Measurements from ENCODE around the gene MIA. TPM values are rescaled to one million over a fixed set of nuclear protein-coding genes. Genes with fewer than 3 reads are reported as not detected.

The MIA gene
- total and polyA plus RNA-seq, 2 donors (not counting 1 experiment from before 2014, with no cell fraction given) = 0.37 to 5.7 TPM

GRCh38 chr19:40791349-40791748, 16.0 kb downstream of the MIA start:
- POLR2A ChIA-PET = interaction anchor here (1.3 kb wide), 1 partner anchor 13 kb away, joined by 4 read pairs; the partner anchor contains the start of gene RAB4B
- ATAC-seq (ENCODE audit: low read depth) = no peak
- H3K4me3 ChIP-seq (ENCODE audit: control extremely low read depth in 1 of 5, extremely low read depth in 1 of 5, insufficient read depth in 1 of 5, low read depth in 2 of 5, low read length in 4 of 5) = no peak overlapping the region
- Mint-ChIP-seq H3K9me3 (ENCODE audit: insufficient read depth) (no peaks in the 10 kb centered on the region), H3K4me1 (peaks cover 34% of the 10 kb centered on the region), H3K27me3 (no peaks in the 10 kb centered on the region), H3K4me3 (no peak overlapping the region), H3K27ac (peak overlapping the region; percentile 79)
- no peak for DNase-seq
- peaks cover 1 to 35% of the 10 kb centered on the region in 2 experiments for H3K36me3 ChIP-seq (replicated peaks in 1 of 2; ENCODE audit: control extremely low read depth in 1 of 2, control insufficient read depth in 1 of 2, extremely low read depth in 1 of 2, insufficient read depth in 2 of 2, low read length in 1 of 2)
- H3K9ac ChIP-seq (ENCODE audit: low read length) = no peak overlapping the region
- intact Hi-C loops (cut with micrococcal nuclease) = no loop called here
- CTCF ChIA-PET = interaction anchor here (1.0 kb wide), 1 partner anchor 128 kb away, joined by 5 read pairs; no protein-coding TSS in a partner anchor
- no peaks in the 10 kb centered on the region for H3K9me3 ChIP-seq (ENCODE audit: control extremely low read depth in 1 of 3, control insufficient read depth in 2 of 3, insufficient read depth in 1 of 3, low read length in 2 of 3)
- no peak overlapping the region for H2AFZ ChIP-seq (ENCODE audit: insufficient read depth, low read depth, low read length, poor library complexity, severe bottlenecking)
- no peak overlapping the region for H3K4me2 ChIP-seq (replicated peaks; ENCODE audit: low read depth, low read length, poor library complexity, severe bottlenecking)
- peaks cover 4% of the 10 kb centered on the region for H3K79me2 ChIP-seq (ENCODE audit: control insufficient read depth, insufficient read depth, low read length)
- H3K4me1 ChIP-seq (ENCODE audit: control insufficient read depth in 2 of 2, insufficient read depth in 2 of 2, low read length in 2 of 2) = peaks cover 10 to 16% of the 10 kb centered on the region in 2 donors
- H3K27me3 ChIP-seq (replicated peaks in 1 of 4; ENCODE audit: control extremely low read depth in 1 of 4, control insufficient read depth in 3 of 4, insufficient read depth in 4 of 4, low read length in 3 of 4) = no peaks in the 10 kb centered on the region
- H4K20me1 ChIP-seq (ENCODE audit: control insufficient read depth, insufficient read depth, low read length, poor library complexity, severe bottlenecking) = peaks cover 6% of the 10 kb centered on the region
- WGBS (ENCODE audit: insufficient coverage) = 76% methylated on average over 7 of the region's 7 CpGs
- TF ChIP-seq CTCF (IDR thresholded peaks at IDR 0.05) (no peak), EZH2 (IDR thresholded peaks at IDR 0.05; ENCODE audit: borderline replicate concordance, insufficient read depth, low read depth, low read length, poor library complexity, severe bottlenecking) (no peak)
- H3K27ac ChIP-seq (ENCODE audit: low read length in 2 of 2) = peak overlapping the region in 1 of 2 donors; percentile 69

GRCh38 chr19:40791996-40792395, 16.7 kb downstream of the MIA start:
- Mint-ChIP-seq H3K4me3 (no peak overlapping the region), H3K27me3 (no peaks in the 10 kb centered on the region), H3K4me1 (peaks cover 35% of the 10 kb centered on the region), H3K9me3 (ENCODE audit: insufficient read depth) (no peaks in the 10 kb centered on the region), H3K27ac (peak overlapping the region; percentile 72)
- Histone ChIP-seq H3K27ac (ENCODE audit: low read length in 2 of 2) (peak overlapping the region in 1 of 2 donors; percentile 69), H4K20me1 (ENCODE audit: control insufficient read depth, insufficient read depth, low read length, poor library complexity, severe bottlenecking) (no peaks in the 10 kb centered on the region), H3K79me2 (ENCODE audit: control insufficient read depth, insufficient read depth, low read length) (peaks cover 7% of the 10 kb centered on the region), H3K27me3 (replicated peaks in 1 of 4; ENCODE audit: control extremely low read depth in 1 of 4, control insufficient read depth in 3 of 4, insufficient read depth in 4 of 4, low read length in 3 of 4) (no peaks in the 10 kb centered on the region), H3K9me3 (ENCODE audit: control extremely low read depth in 1 of 3, control insufficient read depth in 2 of 3, insufficient read depth in 1 of 3, low read length in 2 of 3) (no peaks in the 10 kb centered on the region), H3K36me3 (replicated peaks in 1 of 2; ENCODE audit: control extremely low read depth in 1 of 2, control insufficient read depth in 1 of 2, extremely low read depth in 1 of 2, insufficient read depth in 2 of 2, low read length in 1 of 2) (peaks cover 1 to 31% of the 10 kb centered on the region in 2 experiments), H3K9ac (ENCODE audit: low read length) (no peak overlapping the region), H2AFZ (ENCODE audit: insufficient read depth, low read depth, low read length, poor library complexity, severe bottlenecking) (no peak overlapping the region), H3K4me1 (ENCODE audit: control insufficient read depth in 2 of 2, insufficient read depth in 2 of 2, low read length in 2 of 2) (peaks cover 15 to 16% of the 10 kb centered on the region in 2 donors), H3K4me3 (ENCODE audit: control extremely low read depth in 1 of 5, extremely low read depth in 1 of 5, insufficient read depth in 1 of 5, low read depth in 2 of 5, low read length in 4 of 5) (no peak overlapping the region), H3K4me2 (replicated peaks; ENCODE audit: low read depth, low read length, poor library complexity, severe bottlenecking) (peak overlapping the region; percentile 20)
- TF ChIP-seq CTCF (IDR thresholded peaks at IDR 0.05) = no peak
- no peak for TF ChIP-seq EZH2 (IDR thresholded peaks at IDR 0.05; ENCODE audit: borderline replicate concordance, insufficient read depth, low read depth, low read length, poor library complexity, severe bottlenecking)
- ChIA-PET POLR2A (interaction anchor here (1.3 kb wide), 1 partner anchor 13 kb away, joined by 4 read pairs; the partner anchor contains the start of gene RAB4B), CTCF (interaction anchor here (1.0 kb wide), 1 partner anchor 129 kb away, joined by 5 read pairs; no protein-coding TSS in a partner anchor)
- DNase-seq = no peak
- 68% methylated on average over 3 of the region's 3 CpGs for WGBS (ENCODE audit: insufficient coverage)
- no peak for ATAC-seq (ENCODE audit: low read depth)
- intact Hi-C loops (cut with micrococcal nuclease) = no loop called here
